Neural progenitor cell (in vitro differentiated cells): Measurements from ENCODE around the gene PDAP1. TPM values are rescaled to one million over a fixed set of nuclear protein-coding genes. Genes with fewer than 3 reads are reported as not detected.

Source experiments
- DNase-seq: peaks from one replicate; pipeline ENCODE4 v3.0.0-alpha.2; 2016; ENCODE audit warnings: low spot score
- H2AFZ ChIP-seq: fragments of 200-600 bp; sonication (generic); replicated peaks from 2 replicates; pipeline ENCODE4 v1.6.1; 2016; ENCODE audit warnings: antibody characterized with exemption
- H3F3A ChIP-seq: fragments of 200-600 bp; sonication (generic); 2 replicates; pipeline ENCODE4 v1.6.1; 2016; ENCODE audit warnings: antibody characterized with exemption, low read depth
- H3K27ac ChIP-seq: fragments of 200-600 bp; sonication (generic); 2 replicates; pipeline ENCODE4 v1.5.1; 2016; ENCODE audit warnings: mild to moderate bottlenecking
- H3K27me3 ChIP-seq: fragments of 200-600 bp; sonication (generic); 2 replicates; pipeline ENCODE4 v1.6.1; 2016; ENCODE audit warnings: mild to moderate bottlenecking, moderate library complexity
- H3K36me3 ChIP-seq: fragments of 200-600 bp; sonication (generic); 2 replicates; pipeline ENCODE4 v1.5.1; 2016
- H3K4me1 ChIP-seq: fragments of 200-600 bp; sonication (generic); 2 replicates; pipeline ENCODE4 v1.6.1; 2016; ENCODE audit warnings: mixed run types
- H3K4me2 ChIP-seq: fragments of 200-600 bp; sonication (generic); 2 replicates; pipeline ENCODE4 v1.6.1; 2016
- H3K4me3 ChIP-seq: fragments of 200-600 bp; sonication (generic); 2 replicates; pipeline ENCODE4 v1.5.1; 2016
- H3K79me2 ChIP-seq: fragments of 200-600 bp; sonication (generic); 2 replicates; pipeline ENCODE4 v1.6.1; 2016; ENCODE audit warnings: low read depth
- H3K9ac ChIP-seq: fragments of 200-600 bp; sonication (generic); 2 replicates; pipeline ENCODE4 v1.6.1; 2016
- H3K9me3 ChIP-seq: fragments of 200-600 bp; sonication (generic); 2 replicates; pipeline ENCODE4 v1.5.1; 2016; ENCODE audit warnings: low read depth
- H4K20me1 ChIP-seq: fragments of 200-600 bp; sonication (generic); 2 replicates; pipeline ENCODE4 v1.6.1; 2016; ENCODE audit warnings: low read depth
- H3K27ac Mint-ChIP-seq: 3 replicates; pipeline ENCODE4 v1.8.0; 2021; ENCODE audit warnings: mixed read lengths
- H3K27me3 Mint-ChIP-seq: 2 replicates; pipeline ENCODE4 v1.8.0; 2022; ENCODE audit warnings: low read depth, mild to moderate bottlenecking, inconsistent platforms, moderate library complexity, mixed read lengths; ENCODE audit not compliant: insufficient read depth
- H3K36me3 Mint-ChIP-seq: 3 replicates; pipeline ENCODE4 v1.8.0; 2021; ENCODE audit warnings: mixed read lengths
- H3K4me1 Mint-ChIP-seq: 3 replicates; pipeline ENCODE4 v1.8.0; 2021; ENCODE audit warnings: mixed read lengths
- H3K4me3 Mint-ChIP-seq: 3 replicates; pipeline ENCODE4 v1.8.0; 2021; ENCODE audit warnings: mild to moderate bottlenecking, moderate library complexity, mixed read lengths
- H3K9me3 Mint-ChIP-seq: 3 replicates; pipeline ENCODE4 v1.8.0; 2020; ENCODE audit warnings: mixed read lengths
- CTCF ChIP-seq: fragments of 200-600 bp; sonication (generic); IDR thresholded peaks from 2 replicates; pipeline ENCODE4 v1.5.1; 2017; ENCODE audit warnings: antibody characterized with exemption, mild to moderate bottlenecking
- EZH2 ChIP-seq: fragments of 200-600 bp; sonication (generic); IDR thresholded peaks from 2 replicates; pipeline ENCODE4 v1.6.1; 2017; ENCODE audit warnings: antibody characterized with exemption, mild to moderate bottlenecking, moderate library complexity
- EZH2phosphoT487 ChIP-seq: fragments of 200-600 bp; sonication (generic); IDR thresholded peaks from 2 replicates; pipeline ENCODE4 v1.6.1; 2017; ENCODE audit warnings: antibody characterized with exemption
- total RNA-seq: library from RNA; depleted of rRNA; stranded (reverse); fragments of >200 nt; gene quantifications from 2 replicates; pipeline ENCODE4 v1.2.3, GENCODE V29; 2015; ENCODE audit warnings: low replicate concordance

Gene PDAP1
- total RNA-seq, 1 donor from 2014 or later: 136 TPM

GRCh38 chr7:99429756-99430155 is 21.4 kb upstream of the PDAP1 start:
- DNase-seq: no peak
- Histone ChIP-seq H3K27ac (no peak overlapping the region), H3K36me3 (no peaks in the 10 kb centered on the region), H3K4me1 (no peaks in the 10 kb centered on the region), H4K20me1 (no peaks in the 10 kb centered on the region), H3K4me3 (no peak overlapping the region), H3K27me3 (no peaks in the 10 kb centered on the region), H3K4me2 (no peak overlapping the region), H3K79me2 (no peaks in the 10 kb centered on the region), H3F3A (no peaks in the 10 kb centered on the region), H3K9me3 (no peaks in the 10 kb centered on the region), H3K9ac (no peak overlapping the region), H2AFZ (no peak overlapping the region)
- peaks cover 11% of the 10 kb centered on the region for H3K36me3 Mint-ChIP-seq
- no peak for TF ChIP-seq EZH2phosphoT487
- no peak for TF ChIP-seq CTCF
- TF ChIP-seq EZH2: no peak
- peaks cover 3% of the 10 kb centered on the region for H3K27me3 Mint-ChIP-seq
- H3K4me1 Mint-ChIP-seq: no peaks in the 10 kb centered on the region
- H3K9me3 Mint-ChIP-seq: no peaks in the 10 kb centered on the region
- H3K27ac Mint-ChIP-seq: no peak overlapping the region
- H3K4me3 Mint-ChIP-seq: no peak overlapping the region

DNA sequence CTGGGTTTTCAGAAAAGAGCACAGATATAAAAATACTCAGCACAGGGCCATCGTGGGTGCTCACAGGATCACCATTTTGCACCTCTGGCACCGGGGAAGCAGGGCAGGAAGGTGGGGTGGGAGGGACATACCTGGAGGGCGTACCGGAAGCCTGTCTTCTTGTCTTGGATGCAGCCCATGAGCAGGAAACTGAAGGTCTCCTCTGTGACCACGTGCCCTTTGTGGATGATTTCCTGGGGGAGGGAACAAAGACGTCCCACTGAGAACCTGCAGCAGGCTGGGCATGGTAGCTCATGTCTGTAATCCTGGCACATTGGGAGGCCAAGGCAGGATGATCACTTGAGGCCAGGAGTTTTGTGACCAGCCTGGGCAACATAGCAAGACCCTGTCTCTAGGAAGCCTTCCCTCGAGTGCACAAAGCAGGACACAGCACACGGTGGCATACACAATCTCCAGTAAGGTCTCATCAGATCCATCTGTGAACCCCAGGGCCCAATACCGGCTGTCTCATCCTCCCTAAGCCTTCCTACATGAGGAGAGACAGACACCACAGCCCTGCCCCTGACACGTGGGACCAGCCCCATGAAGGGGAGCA is 20.7 kb upstream of the PDAP1 start:
- Mint-ChIP-seq H3K4me1 (no peaks in the 10 kb centered on the region), H3K4me3 (no peak overlapping the region), H3K9me3 (no peaks in the 10 kb centered on the region), H3K36me3 (peaks cover 11% of the 10 kb centered on the region), H3K27ac (no peak overlapping the region), H3K27me3 (peaks cover 3% of the 10 kb centered on the region)
- H3K9ac ChIP-seq: no peak overlapping the region
- H3K36me3 ChIP-seq: no peaks in the 10 kb centered on the region
- no peak for DNase-seq
- TF ChIP-seq EZH2phosphoT487 (no peak), EZH2 (no peak), CTCF (no peak)
- no peak overlapping the region for H3K4me2 ChIP-seq
- H3K4me3 ChIP-seq: no peak overlapping the region
- H3K27ac ChIP-seq: no peak overlapping the region
- H4K20me1 ChIP-seq: no peaks in the 10 kb centered on the region
- H3K9me3 ChIP-seq: no peaks in the 10 kb centered on the region
- H3K4me1 ChIP-seq: no peaks in the 10 kb centered on the region
- H3K27me3 ChIP-seq: no peaks in the 10 kb centered on the region
- no peak overlapping the region for H2AFZ ChIP-seq
- no peaks in the 10 kb centered on the region for H3K79me2 ChIP-seq
- H3F3A ChIP-seq: no peaks in the 10 kb centered on the region

GRCh38 chr7:99424932-99425730 is 16.7 kb upstream of the PDAP1 start:
- Histone ChIP-seq H3K4me2 (no peak overlapping the region), H4K20me1 (peaks cover 9% of the 10 kb centered on the region), H3K4me3 (no peak overlapping the region), H3K9ac (no peak overlapping the region), H3K27me3 (no peaks in the 10 kb centered on the region), H2AFZ (no peak overlapping the region), H3K9me3 (no peaks in the 10 kb centered on the region), H3F3A (no peaks in the 10 kb centered on the region), H3K27ac (no peak overlapping the region), H3K36me3 (no peaks in the 10 kb centered on the region), H3K4me1 (no peaks in the 10 kb centered on the region), H3K79me2 (no peaks in the 10 kb centered on the region)
- peaks cover 13% of the 10 kb centered on the region for H3K36me3 Mint-ChIP-seq
- H3K4me3 Mint-ChIP-seq: no peak overlapping the region
- TF ChIP-seq EZH2phosphoT487 (no peak), CTCF (no peak), EZH2 (no peak)
- H3K4me1 Mint-ChIP-seq: no peaks in the 10 kb centered on the region
- peaks cover 3% of the 10 kb centered on the region for H3K27me3 Mint-ChIP-seq
- H3K27ac Mint-ChIP-seq: no peak overlapping the region
- DNase-seq: no peak
- H3K9me3 Mint-ChIP-seq: no peaks in the 10 kb centered on the region
